H7 (cell line): Measurements from ENCODE around the gene CTSA. TPM values are rescaled to one million over a fixed set of nuclear protein-coding genes. Genes with fewer than 3 reads are reported as not detected.

Experiments
- DNase-seq: peaks from one replicate; pipeline ENCODE4 v3.0.0; 2012
- H3K27me3 ChIP-seq: 2 replicates; pipeline ENCODE4 v1.6.0; 2011; ENCODE audit warnings: mild to moderate bottlenecking, low read length; ENCODE audit not compliant: control insufficient read depth, insufficient read depth
- H3K36me3 ChIP-seq: replicated peaks from 2 replicates; pipeline ENCODE4 v1.5.1; 2011; ENCODE audit warnings: low read length; ENCODE audit not compliant: control insufficient read depth, insufficient read depth
- H3K4me3 ChIP-seq: 2 replicates; pipeline ENCODE4 v1.5.1; 2011; ENCODE audit warnings: low read depth, mild to moderate bottlenecking, control low read depth, low read length, moderate library complexity; ENCODE audit not compliant: insufficient read depth
- total RNA-seq: library from RNA; depleted of rRNA; stranded (reverse); fragments of >200 nt; shearing (Covaris generic); gene quantifications from 2 replicates; pipeline ENCODE4 v1.2.3, GENCODE V29; 2014; rRNA removed

CTSA gene
- 38.7 and 41.8 TPM in 2 replicates for total RNA-seq

- peak within 1 kb of the TSS; percentile 85 for H3K4me3 ChIP-seq
- DNase-seq, result peak; percentile 99
- no peaks in the 10 kb centered on the region; the same call in 1 of the 2 replicates for H3K27me3 ChIP-seq
- peaks cover 5% of the 10 kb centered on the region for H3K36me3 ChIP-seq
Measured at GRCh38 chr20:45890985-45891983, at the start of gene CTSA, which contains the start of gene NEURL2. TSS of gene CTSA (plus strand) at chr20:45891335. CDS start at chr20:45891569, 234 bp downstream. TSS of gene NEURL2 (minus strand) at chr20:45891208. CDS start at chr20:45890991, 217 bp downstream.

GRCh38 chr20:45841407-45842129 lies 49.6 kb upstream of the CTSA start:
- peaks cover 23% of the 10 kb centered on the region for H3K36me3 ChIP-seq
- no peak for DNase-seq
- no peak overlapping the region for H3K4me3 ChIP-seq

GRCh38 chr20:45842169-45842812 lies 48.8 kb upstream of the CTSA start:
- H3K27me3 ChIP-seq, result no peaks in the 10 kb centered on the region
- no peak overlapping the region for H3K4me3 ChIP-seq
- peaks cover 19% of the 10 kb centered on the region for H3K36me3 ChIP-seq
- DNase-seq, result no peak

More at GRCh38 chr20:45841407-45842129, 49.6 kb upstream of the CTSA start:
- H3K27me3 ChIP-seq, result no peaks in the 10 kb centered on the region

DNA sequence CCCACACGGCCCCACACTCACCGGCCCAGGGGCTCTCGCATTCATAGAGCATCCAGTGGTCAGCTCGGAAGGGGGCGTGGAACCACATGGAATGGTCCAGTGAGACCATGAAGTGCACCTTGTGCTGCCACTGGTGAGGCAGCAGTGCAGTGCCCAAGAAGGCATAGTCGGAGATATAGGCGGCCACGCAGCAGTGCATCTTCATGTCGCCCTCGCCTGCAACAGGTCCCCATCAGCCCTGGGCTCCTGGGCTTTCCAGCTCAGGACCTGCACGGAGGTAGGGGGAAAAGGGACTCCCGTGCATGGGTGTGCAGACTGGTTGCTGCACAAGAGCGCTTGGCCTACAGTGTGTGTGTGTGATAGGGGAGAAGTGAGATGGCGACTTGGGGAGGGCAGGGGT lies 47.6 kb upstream of the CTSA start:
- no peak overlapping the region for H3K4me3 ChIP-seq
- no peaks in the 10 kb centered on the region for H3K27me3 ChIP-seq
- peaks cover 22% of the 10 kb centered on the region for H3K36me3 ChIP-seq
- no peak for DNase-seq

- no peaks in the 10 kb centered on the region for H3K27me3 ChIP-seq
- no peak for DNase-seq
- peaks cover 22% of the 10 kb centered on the region for H3K36me3 ChIP-seq
- no peak overlapping the region for H3K4me3 ChIP-seq
Measured at GRCh38 chr20:45845452-45845851, 45.7 kb upstream of the CTSA start.

- peaks cover 9% of the 10 kb centered on the region for H3K36me3 ChIP-seq
- no peaks in the 10 kb centered on the region for H3K27me3 ChIP-seq
- H3K4me3 ChIP-seq, result no peak overlapping the region
- DNase-seq, result no peak
Measured at GRCh38 chr20:45848421-45848820, 42.7 kb upstream of the CTSA start.

GRCh38 chr20:45848969-45849582 lies 42.1 kb upstream of the CTSA start:
- no peak overlapping the region for H3K4me3 ChIP-seq
- no peaks in the 10 kb centered on the region for H3K27me3 ChIP-seq
- H3K36me3 ChIP-seq, result peaks cover 3% of the 10 kb centered on the region
- DNase-seq, result no peak

DNA sequence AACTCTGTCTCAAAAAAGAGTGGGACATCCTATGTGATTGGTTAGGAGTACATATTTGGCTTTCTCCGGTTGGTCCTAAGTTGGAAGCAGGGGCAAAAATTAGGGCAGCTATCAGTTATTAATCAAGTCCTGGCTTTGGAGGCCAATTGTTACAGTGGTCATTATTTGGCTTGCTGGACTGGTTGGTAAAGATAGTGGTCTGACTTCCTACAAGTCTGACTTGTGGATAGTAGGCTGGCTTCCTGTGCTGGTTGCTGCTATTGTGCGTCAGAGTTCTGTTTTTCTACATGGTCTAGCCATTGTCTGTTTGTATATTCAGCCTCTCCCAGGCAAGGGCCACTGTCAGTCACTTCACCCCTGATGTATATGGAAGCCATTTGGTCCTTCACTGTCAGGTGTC lies 40.9 kb upstream of the CTSA start:
- H3K36me3 ChIP-seq, result peaks cover 2% of the 10 kb centered on the region
- no peaks in the 10 kb centered on the region for H3K27me3 ChIP-seq

GRCh38 chr20:45850926-45851325 lies 40.2 kb upstream of the CTSA start:
- Histone ChIP-seq H3K4me3 (no peak overlapping the region), H3K27me3 (no peaks in the 10 kb centered on the region), H3K36me3 (peaks cover 2% of the 10 kb centered on the region)
- no peak for DNase-seq

More for the DNA sequence above, 40.9 kb upstream of the CTSA start:
- no peak for DNase-seq
- H3K4me3 ChIP-seq, result no peak overlapping the region

- peaks cover 2% of the 10 kb centered on the region for H3K36me3 ChIP-seq
- H3K4me3 ChIP-seq, result no peak overlapping the region
- no peak for DNase-seq
- H3K27me3 ChIP-seq, result no peaks in the 10 kb centered on the region
Measured at GRCh38 chr20:45851501-45851900, 39.6 kb upstream of the CTSA start.

GRCh38 chr20:45852326-45852725 lies 38.8 kb upstream of the CTSA start:
- no peak for DNase-seq
- H3K36me3 ChIP-seq, result peaks cover 2% of the 10 kb centered on the region
- no peak overlapping the region for H3K4me3 ChIP-seq
- no peaks in the 10 kb centered on the region for H3K27me3 ChIP-seq

DNA sequence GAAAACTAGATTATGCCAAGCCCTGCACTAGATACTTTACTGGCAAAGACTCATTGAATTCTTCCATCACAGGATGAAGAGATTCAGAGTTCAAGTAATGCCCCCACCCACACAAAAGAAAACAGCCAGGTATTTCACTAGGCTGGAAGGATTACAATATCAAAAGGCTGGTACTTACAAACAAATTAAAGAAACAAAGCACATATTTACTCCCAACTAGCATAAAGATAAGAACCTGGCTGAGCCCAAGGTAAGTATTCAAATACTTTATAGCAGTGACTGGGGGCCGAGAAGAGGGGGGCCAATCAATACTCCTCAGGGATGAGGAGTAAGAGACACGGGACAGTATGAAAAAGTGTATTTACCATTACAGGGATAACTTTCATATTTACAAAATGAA lies 37.7 kb upstream of the CTSA start:
- H3K27me3 ChIP-seq, result no peaks in the 10 kb centered on the region
- peak; percentile 63 for DNase-seq
- no peaks in the 10 kb centered on the region; the same call in 1 of the 2 replicates for H3K36me3 ChIP-seq
- H3K4me3 ChIP-seq, result no peak overlapping the region

- Histone ChIP-seq H3K36me3 (no peaks in the 10 kb centered on the region), H3K4me3 (peak within 1 kb of the TSS; percentile 84), H3K27me3 (no peaks in the 10 kb centered on the region)
- DNase-seq, result peak; percentile 100
Measured at GRCh38 chr20:45857114-45857881, 33.8 kb upstream of the CTSA start, which contains the start of the genes ACOT8 and ZSWIM3. TSS of gene ACOT8 (minus strand) at chr20:45857392. CDS start at chr20:45857315, 77 bp downstream. TSS of gene ZSWIM3 (plus strand) at chr20:45857614. CDS start at chr20:45857826, 212 bp downstream.
